ENCODE data around the gene ULK4.
A peak's percentile ranks its signal among the peaks of the same experiment; 100 is the strongest.
"Not testable (repeated sequence)": the region's sequence is repeated elsewhere in the genome, so short reads cannot be mapped to it uniquely, and the experiment has no call there.

The ULK4 gene

DNA sequence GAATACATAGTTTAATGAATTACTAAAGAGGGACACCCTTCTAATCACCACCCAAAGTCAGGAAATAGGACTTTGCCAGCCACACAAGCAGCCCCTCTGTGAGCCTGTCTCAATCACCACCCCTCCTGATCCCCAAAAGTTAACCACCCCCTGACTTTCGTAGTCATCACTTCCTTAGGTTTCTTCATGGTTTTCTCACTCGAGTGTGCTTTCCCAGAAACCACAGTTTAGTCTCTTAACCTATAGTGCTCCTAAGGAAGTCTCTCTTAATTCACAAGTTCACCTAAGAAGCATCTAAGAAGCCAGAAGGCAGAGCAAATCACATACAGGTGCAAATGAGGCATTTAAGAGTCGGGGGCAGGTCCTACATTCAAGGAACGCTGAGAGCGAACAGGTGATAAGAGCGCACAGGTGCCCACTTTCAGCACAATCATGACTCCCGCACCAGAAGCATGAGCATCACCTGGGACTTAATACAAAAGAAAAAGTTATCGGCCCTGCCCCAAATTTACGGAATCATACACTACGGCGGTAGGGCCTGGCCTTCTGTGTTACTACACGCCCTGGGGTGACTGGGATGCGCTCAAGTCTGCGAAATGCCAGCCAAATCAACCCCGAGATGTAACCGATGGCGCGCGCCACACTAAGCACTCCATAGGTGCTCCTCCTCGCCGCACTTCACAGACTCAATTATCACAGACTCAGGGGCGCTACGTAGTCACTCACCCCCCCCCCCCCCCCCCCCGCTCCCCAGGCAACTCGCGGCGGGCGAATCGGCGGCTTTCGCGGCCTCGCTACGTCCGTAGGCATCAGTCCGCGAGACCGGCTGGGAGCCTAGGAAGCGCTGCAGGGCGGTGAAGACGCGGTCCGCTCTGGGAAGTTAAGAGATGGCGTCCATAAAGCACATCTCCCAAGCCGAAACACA lies 815 bp downstream of the ULK4 start:
- peak; percentile 10 to 12 for DNase-seq (ENCODE audit: low read depth in 2 of 2)

DNA sequence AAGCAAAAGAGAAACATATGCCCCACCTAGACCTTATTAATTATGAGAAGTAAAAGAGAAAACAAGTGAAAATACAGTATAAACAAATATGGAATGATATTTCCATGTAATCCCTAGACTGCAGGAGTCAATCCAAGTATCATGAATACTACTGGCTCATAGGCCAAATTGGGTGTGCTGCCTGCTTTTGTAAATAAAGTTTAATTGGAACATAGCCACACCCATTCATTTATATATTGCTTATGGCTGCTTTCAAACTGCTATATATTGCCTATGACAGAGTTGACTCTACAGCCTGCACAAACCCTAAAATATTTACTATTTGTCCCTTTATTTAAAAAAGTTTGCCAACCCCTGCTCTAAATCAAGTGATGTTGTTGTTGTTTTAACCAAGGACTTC lies 5.3 kb downstream of the ULK4 start:
- DNase-seq (ENCODE audit: low read depth in 2 of 2): no peak

DNA sequence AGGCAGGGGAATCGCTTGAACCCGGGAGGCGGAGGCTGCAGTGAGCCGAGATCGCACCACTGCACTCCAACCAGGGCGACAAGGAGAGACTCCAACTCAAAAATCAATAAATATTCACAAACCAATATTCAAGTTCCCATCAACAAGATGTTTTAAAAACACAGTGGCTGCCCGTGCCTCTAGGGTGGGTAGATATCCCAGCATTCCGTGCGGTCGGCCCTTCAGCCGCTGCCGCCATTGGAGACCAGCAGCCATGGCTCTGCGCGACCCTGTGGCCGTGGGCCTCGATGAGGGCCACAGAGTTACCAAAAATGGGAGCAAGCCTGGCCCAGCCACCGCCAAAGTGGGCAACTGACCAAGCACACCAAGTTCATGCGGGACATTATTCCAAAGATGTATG lies 6.7 kb downstream of the ULK4 start:
- no peak for DNase-seq (ENCODE audit: low read depth in 2 of 2)

DNA sequence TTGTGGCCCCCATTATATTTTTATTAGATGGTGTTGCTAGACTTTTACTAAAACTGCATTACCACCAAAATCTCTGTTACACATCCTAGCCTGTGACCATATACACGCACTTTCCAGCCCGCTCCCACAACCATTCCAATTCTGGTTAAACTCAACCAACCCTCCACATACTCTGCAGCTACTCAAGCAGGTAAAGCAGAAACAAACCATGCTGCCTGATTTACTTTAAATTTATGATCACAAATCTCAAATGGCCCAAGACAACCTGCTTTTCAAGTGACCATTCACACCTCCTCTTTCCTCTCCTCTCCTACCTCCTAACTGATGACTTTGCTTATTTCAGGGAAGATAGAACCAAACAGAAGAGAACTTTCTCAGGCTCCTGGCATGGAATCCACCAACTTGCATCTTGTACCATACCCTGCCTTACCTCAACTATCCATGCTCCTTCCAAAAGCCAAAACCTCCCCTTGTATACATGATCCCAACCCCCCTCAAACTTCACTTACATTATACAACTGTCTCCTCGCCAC lies 18.5 kb downstream of the ULK4 start:
- no peak for DNase-seq (ENCODE audit: low read depth in 2 of 2)

DNA sequence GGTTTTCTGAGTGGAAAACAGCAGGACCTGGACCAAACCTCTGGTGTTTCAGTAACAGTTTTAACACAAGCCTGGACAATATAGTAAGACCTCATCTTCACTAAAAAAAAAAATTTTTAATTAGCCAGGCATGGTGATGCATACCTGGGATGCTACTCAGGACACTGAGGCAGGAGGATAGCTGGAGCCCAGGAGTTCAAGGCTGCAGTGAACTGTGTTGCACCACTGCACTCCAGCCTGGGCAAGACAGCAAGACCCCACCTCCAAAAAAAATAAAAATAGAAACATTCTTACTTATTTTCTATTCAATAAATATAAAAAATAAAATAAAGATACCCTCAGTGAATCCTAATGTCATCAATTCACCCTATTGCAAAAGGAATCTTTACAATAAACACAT lies 21.5 kb downstream of the ULK4 start:
- DNase-seq (ENCODE audit: low read depth in 2 of 2): no peak

DNA sequence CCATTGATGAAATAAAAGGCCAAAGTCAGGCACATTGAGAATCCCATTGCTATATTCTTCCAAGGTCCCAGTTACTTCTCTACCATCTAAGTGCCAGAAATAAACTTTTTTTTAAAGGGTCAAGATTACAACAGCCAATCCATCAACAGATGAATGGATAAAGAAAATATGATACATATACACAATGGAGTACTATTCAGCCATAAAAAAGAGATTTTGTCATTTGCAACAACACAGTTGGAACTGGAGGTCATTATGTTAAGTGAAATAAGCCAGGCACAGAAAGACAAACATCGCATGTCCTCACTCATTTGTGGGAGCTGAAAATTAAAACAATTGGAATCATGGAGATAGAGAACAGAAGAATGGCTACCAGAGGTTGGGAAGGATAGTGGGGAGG lies 25.5 kb downstream of the ULK4 start:
- no peak for DNase-seq (ENCODE audit: low read depth in 2 of 2)

DNA sequence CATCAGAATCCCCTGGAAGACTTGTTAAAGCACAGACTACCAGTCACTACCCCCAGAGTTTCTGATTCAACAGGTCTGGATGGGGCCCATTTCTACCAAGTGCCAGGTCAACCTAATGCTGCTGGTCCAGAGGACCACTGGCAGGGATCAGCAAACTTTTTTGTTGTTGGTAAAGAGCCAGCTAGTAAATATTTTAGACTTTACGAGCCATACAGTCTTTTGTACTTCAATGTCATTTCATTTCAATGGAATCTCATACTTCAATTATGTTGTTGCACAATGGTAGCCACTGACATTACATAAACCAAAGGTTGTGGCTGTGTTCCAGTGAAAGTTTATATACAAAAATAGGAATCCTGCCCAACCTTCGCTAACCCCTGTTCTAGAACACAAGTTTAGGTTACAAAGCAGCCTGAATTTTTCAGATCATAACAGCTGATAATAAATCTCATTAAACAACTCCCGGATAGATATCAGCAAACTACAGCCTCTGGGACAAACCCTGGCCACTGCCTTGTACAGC lies 28.7 kb downstream of the ULK4 start:
- DNase-seq (ENCODE audit: low read depth in 2 of 2): peak; percentile 55 to 73

DNA sequence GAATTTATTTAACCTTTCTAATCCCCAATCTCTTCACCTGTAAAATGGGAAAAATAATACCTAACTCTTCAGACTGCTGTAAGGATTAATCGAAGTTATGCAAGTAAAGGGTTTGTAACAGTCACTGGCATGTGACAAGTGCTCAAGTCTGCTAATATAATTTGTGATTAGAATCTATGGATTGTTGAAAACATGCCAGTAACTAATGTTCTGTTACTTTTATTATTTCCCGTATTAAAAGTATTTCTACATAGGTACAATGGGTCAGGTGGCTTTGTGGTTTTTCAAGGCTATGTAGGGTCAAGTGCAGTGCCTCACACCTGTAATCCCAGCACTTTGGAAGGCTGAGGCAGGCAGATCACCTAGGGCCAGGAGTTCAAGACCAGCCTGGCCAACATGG lies 29.4 kb downstream of the ULK4 start:
- no peak for DNase-seq (ENCODE audit: low read depth in 2 of 2)

DNA sequence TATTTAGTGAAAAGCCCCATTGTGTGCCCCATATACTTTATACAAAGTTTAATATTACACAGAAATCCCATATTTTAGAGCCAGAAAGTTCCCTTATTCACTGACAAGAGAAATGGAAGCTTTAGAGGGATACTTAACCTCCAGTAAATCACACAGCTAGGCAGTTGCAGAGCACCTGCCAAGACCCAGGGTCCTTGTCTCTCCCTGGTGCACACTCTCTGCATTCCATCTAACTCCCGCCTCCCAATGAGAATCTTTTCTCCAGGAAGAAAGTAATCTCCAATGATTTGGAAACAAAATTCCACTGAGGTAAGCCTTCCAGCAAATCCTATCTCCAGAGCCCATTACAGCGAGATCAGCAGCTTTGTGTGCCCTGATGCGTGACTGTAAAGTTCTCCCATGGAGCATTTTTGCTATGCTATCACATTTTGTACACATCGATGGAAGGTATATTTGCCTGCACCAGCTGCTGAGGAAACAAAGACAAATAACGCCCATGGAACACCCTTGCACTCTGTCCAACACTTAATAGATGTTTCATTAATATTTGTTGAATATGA lies 41.4 kb downstream of the ULK4 start:
- DNase-seq (ENCODE audit: low read depth in 2 of 2): no peak

DNA sequence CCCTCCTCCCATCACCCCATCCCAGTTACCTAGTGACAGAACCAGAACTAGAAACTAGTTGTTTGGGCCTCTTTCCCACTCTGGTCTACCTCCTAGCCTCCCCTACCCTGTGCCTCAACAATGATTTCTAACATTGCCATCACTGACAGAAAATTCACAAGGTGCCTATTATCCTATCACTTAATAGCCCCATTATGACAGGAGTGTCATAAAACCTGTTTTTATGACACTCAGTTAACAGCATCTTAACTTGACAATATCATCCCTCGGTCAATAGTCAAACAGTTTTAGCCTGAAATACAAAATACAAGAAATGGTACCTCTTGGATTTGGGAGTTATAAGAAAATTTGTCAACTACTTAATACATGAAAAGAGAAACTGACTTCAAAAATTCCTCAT lies 46.5 kb downstream of the ULK4 start:
- DNase-seq (ENCODE audit: low read depth in 2 of 2): no peak

DNA sequence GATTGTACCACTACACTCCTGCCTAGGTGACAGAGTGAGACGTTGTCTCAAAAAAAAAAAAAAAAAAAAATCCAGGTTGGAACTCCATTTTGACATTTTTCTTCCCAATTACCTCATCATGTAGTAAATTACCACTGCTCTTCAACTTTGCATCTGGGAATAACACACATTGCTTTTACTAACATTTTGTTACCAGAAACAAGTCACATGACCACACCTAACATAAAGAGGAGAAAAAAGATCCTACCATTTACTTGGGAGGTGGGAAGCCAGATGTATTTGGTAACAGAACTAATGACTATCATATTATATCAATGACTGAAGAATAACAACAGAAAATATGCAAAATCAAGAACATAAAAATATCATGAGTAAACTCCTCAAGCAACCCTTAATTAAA lies 49.6 kb downstream of the ULK4 start:
- DNase-seq (ENCODE audit: low read depth in 2 of 2): no peak

DNA sequence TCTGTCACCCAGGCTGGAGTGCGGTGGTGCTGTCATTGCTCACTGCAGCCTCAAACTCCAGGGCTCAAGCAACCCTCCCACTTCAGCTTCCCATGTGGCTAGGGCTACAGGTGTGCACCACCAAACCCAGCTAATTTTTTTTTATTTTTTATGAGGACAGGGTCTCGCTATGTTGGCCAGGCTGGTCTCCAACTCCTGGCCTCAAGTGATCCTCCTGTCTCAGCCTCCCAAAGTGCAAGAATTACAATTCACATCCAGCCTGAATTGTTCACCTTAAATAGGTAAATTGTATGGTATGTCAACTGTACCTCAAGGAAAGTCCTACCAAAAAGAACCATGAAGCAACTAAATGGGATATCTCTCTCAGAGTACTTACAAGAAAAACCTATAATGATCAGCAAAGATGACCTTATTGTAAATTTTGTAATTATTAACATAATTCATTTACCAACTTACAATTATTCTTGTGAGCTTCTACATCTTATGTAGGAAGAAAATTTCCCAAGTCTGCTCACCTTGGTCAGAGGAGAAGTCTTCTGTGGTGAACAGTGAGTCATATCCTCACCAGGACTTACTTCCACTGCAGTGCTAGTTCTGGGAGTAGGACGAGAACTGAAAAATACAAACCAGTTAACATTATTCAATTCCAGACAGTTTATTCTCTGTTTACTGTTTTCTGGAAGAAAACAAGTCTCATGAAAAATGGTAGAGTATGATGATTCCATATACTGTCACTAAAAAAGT lies 54.4 kb downstream of the ULK4 start:
- DNase-seq (ENCODE audit: low read depth in 2 of 2): no peak

DNA sequence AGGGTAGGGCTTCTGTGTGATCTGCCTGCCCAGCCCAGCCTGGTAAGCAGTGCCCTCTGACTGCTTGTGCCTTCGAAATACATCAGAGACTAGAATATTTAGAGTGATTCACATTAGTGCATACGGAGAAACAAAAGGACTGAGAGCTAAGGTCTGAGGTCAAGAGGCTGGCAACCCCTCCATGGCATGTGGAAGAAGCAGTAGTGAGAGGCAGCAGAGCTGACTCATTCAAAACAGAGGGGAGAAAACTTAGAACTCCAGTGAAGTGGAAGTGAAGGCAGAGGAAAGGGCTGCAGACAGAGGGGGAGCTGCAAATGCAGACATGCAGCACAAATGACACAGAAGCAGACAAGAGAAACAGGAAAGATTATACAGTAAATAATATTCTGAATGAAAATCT lies 61.6 kb downstream of the ULK4 start:
- no peak for DNase-seq (ENCODE audit: low read depth in 2 of 2)

DNA sequence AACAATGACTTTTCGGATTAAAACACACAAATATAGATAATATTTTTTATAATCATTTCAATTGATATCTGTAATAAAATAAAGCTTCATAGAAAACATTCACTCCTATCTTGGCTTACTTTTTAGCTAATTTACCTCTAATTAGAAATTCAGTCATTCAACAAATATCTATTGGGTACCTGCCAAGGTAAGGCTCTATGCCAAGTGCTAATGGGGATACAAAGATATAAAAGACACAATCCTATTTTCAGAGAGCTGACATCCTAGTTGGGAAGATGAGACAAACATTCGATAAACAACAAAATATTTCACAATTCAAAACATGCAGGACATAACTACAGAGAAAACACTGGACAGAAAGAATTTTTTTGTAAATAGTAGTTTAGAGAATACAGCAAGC lies 63.3 kb downstream of the ULK4 start:
- DNase-seq (ENCODE audit: low read depth in 2 of 2): no peak

DNA sequence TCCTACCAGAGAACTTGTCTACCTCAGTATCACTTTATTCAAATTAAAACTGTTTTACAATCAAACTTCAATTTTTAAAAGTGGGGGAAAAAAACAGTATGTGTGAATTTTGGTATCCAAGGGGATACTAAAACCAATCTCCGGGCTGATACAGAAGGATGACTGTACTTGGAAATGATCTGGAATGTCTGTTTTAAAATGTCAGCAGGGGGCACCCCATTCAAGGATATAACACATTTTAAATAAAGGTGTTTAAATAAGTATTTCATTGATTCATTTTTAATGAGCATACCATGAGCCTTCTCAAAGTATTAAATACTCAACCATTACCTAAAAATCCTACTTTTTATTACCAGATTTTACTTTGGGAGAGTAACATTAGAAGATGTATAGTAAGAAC lies 67.9 kb downstream of the ULK4 start:
- peak; percentile 6 to 16 for DNase-seq (ENCODE audit: low read depth in 2 of 2)

DNA sequence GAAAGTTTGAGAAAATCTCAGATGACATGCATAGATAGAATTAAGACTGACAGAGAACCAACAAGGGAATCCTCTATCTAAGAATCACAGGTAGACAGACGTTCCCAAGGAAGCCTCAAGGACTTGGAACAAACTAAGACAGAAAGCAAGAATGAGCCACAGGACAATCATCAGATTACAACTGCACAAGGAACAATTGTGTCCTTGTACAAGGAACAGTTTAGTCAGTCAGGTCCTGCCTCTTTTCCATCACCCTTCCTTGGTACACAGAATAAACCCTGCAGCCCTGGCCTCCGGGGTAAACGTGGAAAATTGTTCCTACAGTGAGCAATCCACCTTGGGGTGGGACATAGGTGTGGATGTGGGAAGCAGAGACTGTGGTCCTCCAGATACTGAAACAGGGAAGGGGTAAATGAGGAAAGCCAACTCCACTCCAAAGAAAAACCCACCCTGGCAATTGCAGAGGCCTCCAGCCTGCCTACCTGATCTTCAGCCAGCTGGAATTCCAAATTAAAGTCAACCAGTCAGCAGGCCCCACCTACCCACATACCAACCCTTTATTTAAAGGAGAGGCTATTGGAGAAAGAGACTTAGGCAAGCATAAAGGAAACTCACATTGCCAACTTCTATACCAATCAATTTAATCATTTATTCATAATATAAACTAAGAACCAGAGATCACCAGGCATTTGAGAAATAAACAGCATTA lies 73.4 kb downstream of the ULK4 start:
- no peak for DNase-seq (ENCODE audit: low read depth in 2 of 2)

DNA sequence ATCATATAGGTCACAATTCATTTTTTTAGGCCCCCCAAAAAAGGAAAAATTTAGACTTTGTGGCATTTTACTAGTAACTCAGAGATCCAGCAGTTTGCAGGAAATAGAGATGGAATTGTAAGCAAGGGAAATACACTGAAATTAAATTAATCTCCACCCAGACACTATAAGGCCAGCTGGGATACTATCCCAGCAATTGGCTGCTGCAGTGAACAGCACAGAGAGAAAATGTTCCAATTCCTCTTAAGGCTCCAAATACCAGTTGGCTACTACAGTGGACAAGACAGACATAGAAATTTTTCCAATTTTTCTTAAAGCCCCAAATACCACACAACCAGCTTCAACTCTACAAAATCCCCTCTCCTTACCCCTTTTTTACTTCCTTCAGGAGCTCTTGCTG lies 78.9 kb downstream of the ULK4 start:
- no peak for DNase-seq (ENCODE audit: low read depth in 2 of 2)

DNA sequence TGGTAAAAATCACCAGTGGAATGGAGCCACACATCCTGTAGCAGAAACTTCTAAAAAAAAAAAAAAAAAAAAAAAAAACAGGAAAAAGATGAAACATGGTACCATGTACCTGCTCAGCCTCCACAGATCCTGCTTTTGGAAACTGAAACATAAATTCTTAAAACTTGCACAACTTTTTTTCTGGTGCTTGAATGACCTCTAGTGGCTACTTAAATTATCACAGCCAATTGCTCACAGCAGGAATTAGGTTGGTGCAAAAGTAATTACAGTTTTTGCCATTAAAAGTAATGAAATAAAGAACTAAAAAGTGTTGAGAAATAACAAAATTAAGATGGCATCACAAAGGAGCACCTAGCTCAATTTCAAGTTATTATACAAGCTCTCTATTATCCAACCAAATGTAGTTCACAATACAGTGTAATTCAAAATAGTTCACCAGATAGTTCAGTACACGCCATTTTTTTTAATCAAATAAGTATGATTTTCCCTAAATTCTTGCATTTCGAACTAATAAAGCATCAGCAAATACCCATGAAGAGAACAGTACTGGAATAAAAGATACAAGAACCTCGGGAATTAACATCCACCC lies 80.6 kb downstream of the ULK4 start:
- peak; percentile 6 to 16 for DNase-seq (ENCODE audit: low read depth in 2 of 2)

DNA sequence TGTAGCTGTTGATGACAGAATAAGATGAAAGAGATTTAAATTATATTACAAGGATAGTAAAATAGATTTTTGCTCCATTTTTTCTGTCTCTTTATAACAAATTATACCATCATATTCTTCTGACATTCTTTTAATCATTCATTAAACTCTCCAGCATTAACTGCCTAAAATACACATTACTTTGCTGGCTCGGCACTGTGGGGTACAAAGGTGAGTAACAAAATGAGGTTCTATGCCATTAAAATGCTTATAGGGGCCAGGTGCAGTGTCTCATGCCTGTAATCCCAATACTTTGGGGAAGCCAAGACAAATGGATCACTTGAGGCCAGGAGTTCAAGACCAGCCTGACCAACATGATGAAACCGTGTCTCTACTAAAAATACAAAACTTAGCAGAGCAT lies 81.5 kb downstream of the ULK4 start:
- DNase-seq (ENCODE audit: low read depth in 2 of 2): no peak

DNA sequence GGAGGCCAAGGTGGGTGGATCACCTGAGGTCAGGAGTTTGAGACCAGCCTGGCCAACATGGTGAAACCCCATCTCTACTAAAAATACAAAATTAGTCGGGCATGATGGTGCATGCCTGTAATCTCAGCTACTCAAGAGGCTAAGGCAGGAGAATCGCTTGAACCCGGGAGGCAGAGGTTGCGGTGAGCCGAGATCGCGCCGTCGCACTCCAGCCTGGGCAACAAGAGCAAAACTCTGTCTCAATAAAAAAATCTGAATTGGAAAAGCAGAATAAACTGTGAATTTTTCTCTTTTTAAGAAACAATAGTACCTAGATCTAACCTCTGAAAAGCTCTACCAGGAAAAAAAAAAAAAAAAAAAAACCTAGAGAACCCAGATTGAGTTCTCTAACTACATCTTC lies 84.2 kb downstream of the ULK4 start:
- not testable (repeated sequence) for DNase-seq (ENCODE audit: low read depth in 2 of 2)

DNA sequence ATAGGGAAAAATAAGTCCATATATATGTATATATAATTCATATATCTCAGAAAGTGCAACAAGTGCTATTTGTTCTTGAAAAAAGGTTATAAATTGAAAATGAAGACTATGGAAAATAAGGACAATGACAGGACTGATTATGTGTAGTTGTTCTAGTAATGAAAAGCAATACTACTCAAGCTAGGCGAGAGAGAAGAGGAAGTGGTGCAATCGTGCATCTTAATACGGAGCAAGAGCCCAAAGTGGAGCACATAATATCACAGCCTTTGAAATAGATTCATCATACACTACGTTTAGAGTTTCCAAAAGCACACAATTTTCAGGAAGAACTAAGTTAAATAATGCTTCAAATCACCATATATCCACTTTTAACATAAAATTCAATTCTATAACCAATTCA lies 87.9 kb downstream of the ULK4 start:
- DNase-seq (ENCODE audit: low read depth in 2 of 2): no peak
